NK-92 treated with Interleukin-12 subunit alpha and Interleukin-12 subunit beta, amount 100 ng/mL, for 24 hours (cell line): Measurements from ENCODE around the gene CLTCL1.

Experiments
- DNase-seq: peaks from one replicate; lab custom pipeline; 2025; lab: John Stamatoyannopoulos, UW

CLTCL1 gene

DNA sequence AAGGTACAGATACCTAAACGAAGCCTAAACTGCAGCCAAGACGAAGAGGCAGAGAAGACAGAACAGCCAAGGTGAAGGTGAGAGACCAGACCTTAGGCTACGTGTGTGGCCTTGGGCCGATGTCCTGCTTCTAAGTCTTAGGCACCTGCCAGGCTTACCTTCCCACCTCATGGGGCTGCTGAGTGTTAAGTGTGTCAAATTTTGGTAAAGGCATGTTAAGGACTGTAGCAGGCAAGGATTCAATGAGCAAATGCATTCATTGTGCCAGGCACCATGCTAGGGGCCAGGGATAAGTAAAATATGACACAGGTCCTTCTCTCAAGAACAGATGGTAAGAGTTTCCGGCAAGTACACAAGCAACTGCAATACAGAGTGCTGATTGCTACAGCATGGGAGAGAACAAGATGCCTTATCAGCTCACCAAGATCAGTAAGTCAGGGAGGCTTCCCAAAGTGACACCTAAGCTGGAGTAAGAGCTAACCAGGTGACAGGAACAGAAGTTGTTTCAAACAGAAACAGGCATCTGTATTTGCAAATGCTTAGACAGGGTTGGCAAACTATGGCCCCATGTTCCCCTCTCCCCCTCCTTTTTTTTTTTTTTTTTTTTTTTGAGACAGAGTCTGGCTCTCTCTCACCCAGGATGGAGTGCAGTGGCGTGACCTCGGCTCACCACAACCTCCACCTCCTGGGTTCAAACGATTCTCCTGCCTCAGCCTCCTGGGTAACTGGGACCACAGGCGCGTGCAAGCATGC lies 46.7 kb downstream of the CLTCL1 start:
- no peak for DNase-seq

DNA sequence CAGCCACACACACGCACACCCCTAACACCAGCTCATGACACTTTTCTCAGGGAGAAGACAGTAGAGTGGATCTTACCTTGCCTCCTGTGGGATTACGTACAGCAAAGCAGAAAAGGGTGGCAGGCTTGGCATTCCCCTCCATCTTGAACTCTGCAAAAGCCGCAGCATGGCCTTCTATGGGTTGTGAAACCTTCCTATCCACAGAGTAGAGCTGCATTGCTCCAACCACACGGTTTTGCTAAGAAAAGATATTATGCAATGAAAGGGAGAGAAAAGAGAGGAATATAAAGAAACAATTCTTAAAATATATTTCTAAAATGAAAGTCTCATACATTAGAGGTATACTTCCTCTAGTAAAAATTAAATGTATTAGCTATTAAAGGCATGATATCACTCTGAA lies 48.8 kb downstream of the CLTCL1 start:
- no peak for DNase-seq

DNA sequence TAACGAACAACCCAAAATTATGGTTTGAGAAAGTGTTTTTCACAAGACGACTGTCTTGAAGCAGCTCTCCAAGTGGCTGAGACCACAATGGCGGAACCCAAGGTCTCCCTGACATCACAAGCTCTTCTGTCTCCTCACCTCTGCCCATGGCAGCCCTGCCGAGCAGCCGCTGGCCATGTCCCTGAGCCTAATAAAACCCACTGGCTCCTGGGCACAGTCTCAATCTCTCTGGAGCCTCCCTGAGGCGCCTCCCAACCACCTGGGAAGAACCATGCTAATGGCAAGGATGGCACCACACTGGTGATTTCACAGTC lies 50.0 kb downstream of the CLTCL1 start:
- DNase-seq, result no peak

DNA sequence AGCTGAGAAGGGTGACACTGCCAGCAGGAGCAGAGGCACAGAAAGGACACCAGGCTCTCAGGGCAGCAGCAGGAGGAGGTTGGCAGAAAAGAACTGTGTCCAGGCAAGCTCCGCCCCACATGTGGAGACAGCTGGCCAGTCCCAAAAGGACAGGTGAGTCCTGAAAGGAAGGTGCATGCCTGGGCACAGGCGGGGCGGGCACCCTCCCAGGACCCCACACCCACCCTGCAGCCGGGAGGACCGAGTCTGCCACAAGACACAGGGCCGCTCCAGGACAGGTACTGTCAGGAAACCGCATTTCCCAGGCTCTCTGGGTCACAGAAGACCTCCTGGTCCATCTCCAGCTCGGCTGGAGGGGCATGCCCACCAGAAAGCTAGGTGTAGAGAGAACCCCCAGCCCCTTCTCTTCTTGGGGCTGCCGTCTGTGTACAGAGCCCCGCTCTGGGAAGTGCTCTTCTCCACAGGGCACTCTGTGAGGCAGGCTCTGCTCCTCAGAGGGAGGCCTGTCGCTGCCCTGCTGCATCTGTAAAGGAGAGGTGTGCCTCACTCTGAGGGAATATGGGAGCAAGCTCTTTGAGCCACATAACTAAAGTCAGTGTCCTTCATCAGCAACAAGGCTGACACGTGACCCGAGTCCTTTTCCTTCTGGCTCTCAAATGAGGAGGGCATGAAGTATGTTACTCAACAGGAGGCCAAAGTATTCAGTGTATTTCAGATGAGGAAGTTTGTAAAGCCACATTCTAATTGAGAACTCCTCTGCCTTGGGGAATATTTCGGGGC lies 50.5 kb downstream of the CLTCL1 start:
- no peak for DNase-seq

DNA sequence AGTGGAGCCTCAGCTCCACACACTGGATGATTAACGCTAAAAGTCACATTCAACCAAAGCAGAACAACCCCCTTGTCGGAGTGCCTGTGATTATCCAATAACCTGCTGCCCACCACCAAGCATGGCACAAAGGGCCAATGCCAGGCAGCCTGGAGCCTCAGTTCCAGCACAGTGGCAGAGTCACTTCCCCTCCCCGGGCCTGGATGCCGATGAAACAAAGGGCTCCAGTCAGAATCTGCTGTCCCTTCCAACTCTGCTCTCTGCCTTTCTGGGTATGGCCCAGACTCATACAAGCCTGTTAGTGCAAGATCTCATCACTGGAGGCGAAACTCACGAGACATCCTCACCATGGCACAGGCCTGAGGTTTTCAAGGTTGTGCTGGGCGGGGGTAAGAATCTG lies 52.1 kb downstream of the CLTCL1 start:
- no peak for DNase-seq

DNA sequence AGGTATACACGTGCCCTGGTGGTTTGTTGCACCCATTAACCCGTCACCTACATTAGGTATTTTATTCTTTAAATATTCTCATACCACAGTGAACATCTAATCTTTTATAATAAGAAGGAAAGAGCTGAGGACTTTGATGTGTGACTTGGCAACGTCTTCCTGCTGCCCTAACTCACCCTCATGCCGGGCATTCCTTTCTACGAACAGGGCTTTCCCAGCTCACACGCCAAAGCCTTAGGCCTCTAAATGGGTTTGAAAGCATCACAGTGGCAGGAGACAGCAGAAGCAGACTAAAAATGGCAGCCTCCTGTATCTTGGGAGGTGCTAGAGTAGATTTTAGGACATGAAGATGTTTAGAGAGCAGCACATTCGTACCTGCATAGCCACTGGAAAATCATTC lies 52.6 kb downstream of the CLTCL1 start:
- DNase-seq, result no peak

DNA sequence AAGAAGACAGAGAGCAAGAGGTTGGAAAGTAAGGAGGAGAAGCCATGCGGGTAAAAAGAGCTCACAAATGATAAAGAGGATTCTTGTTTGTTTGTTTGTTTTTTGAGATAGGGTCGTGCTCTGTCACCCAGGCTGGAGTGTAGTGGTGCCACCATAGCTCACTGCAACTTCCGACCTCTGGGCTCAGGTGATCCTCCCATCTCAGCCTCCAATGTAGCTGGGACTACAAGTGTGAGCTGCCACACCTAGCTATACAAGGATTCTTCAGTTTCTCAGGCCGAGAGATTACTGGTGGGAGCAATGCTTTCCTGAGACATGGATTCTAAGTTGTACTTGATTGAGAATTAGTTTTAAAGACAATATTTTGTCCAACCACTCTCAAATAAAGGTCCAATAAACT lies 55.6 kb downstream of the CLTCL1 start:
- no peak for DNase-seq

DNA sequence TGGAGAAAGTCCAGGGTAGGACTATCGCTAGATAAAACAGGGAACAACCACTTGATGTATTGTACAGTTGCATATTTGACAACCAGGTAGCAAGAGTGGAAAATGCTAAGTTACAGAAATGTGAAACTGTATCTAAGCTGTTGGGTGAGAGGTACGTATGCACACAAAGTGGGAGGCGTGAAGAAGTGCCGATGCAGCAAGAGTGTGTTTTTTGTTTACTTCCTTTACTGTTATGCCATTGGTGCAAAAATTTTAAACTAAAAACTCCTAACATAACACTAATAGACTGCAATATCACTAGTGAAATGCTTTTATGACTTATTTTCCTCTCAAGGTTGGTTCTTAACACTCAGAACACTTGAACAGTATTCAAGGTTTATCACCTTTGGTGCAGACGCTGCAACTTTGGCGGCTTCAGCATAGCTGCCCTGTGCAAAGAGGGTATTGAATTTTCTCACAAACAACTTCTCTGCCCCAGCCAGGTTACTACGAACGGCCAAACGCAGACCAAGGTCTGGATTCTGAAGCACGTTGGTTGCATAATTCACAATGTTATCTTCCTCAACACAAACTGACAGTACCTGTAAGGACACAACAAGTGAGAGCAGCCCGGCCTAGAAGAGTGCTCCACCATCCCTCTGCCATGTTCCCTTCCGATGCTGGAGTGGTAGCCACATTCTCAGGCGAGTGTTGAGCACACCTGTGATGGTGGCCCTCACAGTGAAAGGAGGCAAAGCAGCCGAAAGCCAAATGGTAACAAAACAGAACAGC lies 57.2 kb downstream of the CLTCL1 start:
- DNase-seq, result no peak

DNA sequence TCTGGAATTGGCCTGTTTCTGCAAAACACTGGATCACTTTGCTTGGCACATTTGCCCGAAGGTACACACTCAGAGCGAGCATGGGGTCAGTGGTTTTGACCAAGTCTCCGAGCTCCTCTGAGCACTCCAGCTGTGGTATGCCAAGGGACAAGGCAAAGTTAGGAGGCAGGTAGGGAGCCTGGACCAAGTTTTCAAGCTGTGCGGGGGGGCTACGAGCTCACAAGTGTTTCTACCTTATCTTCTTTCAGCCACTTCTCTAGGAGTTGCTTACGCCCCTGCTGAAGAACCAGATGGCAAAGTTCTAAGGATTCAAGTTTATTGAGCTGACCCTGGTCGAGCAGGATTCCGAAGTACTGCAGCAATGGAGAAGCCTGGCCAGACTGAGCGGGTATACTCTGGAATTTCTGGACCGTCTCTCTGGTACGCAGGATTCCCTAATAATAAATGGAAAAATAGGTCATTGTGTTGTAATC lies 58.3 kb downstream of the CLTCL1 start:
- no peak for DNase-seq

DNA sequence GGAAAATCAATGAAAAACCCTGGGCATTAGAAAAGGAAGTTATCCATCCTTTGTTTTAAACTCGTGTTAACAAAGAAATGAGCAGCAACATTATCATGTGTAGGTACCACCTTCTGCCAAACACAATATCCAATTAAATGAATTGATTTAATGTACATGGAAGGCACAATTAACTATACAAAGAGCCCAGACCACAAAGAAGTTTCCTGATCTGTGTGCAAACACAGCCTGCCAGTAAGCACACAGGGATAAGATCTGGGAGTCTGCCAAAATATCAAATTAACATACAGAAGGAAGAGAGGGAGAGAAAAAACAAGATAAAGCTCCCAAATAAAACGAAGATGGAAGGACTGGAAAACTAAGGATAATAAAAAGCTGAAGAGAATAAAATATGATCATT lies 58.9 kb downstream of the CLTCL1 start:
- no peak for DNase-seq

DNA sequence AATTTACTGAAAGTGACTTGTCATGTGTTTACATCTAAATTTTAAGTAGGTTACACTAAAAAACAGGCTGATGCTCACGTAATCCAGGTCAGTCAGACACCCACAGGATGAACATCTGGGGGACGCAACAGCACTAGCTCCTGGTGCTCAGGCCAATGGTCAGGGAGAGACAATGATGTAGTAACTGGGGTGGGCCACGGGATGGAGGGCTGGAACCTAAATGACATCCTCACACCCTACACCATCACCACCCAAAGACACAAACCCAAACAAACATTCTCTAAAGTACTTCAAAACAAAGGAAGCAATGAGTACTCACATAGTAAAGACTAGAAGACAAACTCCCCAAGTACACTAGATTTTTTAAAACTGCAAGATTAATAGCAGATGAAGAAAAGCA lies 59.5 kb downstream of the CLTCL1 start:
- no peak for DNase-seq

DNA sequence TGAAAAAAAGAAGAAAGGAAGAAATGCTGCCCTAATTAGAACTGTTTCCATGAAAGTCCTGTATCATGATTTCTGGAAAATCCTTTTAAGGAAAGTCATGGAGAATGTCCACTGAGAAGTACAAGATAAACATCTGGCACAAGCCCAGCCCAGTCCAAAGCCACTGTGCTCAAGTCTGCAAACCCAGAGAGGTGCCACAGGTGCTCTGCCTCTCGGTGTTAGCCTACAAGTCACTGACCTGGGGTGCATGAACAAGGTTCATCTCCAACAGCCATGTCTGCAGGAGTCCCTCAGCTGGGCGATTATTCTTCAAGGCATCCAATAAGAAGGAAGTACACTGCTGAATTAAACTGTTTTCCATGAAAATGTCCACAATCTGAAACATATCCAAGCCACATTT lies 61.9 kb downstream of the CLTCL1 start:
- DNase-seq, result no peak

DNA sequence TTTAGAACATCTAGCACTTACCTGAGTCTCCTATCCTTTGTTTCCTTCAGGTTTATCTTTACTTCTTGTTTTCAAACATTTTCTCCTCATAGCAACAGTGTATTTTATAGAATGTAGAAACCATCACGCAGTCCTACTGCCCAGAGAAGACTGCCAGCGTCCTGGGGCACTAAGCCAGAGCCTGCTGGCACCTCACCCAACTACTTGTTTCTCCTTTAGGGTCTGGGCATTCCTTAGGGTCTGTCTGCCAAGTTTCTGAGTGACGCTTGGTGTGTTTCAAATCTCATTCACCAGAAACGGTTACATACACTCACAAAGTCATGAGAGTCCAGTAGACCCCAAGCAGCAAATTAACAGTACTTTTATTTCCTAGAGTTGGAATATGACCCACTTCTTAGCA lies 63.3 kb downstream of the CLTCL1 start:
- no peak for DNase-seq

DNA sequence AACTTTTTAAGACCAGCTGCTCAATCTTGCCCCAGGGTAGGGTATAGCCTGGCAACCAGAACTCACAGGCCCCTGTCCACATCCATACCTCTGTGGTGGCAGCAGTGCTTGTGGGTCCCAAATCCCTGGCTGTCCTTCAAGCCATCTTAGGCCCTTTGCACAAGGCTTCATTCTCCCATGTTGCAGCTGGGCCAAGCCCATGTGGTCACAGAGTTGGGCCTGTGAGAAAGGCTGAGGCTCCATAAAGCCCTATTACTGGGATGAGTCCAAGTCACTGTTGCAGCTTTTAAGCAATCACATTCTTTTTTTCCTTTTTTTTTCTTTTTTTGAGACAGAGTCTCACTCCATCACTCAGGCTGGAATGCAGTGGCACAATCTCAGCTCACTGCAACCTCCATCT lies 65.1 kb downstream of the CLTCL1 start:
- no peak for DNase-seq

DNA sequence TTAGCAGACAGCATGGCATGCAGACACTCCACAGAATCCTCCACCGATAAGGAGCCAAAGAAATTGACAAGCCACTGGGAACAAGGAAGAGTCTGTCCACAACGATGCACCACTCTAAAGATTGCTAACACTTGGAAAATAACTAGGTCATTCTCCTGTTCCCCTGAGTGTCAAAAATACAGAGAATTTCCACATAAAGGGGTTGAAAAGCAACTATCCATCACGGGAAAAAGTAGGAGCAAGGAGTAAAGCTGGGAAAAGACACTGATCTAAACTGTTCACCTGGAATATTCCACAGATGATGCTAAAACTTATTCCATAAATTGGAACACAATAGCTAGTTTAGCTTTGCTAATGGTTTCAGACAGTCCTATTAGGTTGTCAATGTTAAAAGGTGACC lies 66.0 kb downstream of the CLTCL1 start:
- no peak for DNase-seq

DNA sequence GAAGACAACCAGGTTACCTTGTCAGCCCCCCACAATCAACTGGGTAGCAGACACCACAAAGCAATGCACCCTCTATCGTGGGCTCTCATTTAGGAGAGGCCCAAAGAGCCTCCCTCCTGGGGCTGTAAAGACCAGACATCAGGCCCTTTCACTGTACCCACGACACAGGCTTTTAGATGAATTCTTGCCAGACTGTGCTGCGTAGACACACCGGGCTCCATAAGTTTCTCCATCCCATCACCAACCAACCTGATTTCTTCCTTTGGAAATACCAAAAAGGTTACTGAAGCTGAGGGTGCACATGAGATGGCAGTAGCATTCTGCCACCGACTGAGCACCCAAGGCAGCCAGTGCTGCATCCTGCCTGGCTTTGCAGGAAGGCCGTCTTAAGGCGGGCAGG lies 66.5 kb downstream of the CLTCL1 start:
- DNase-seq, result no peak

DNA sequence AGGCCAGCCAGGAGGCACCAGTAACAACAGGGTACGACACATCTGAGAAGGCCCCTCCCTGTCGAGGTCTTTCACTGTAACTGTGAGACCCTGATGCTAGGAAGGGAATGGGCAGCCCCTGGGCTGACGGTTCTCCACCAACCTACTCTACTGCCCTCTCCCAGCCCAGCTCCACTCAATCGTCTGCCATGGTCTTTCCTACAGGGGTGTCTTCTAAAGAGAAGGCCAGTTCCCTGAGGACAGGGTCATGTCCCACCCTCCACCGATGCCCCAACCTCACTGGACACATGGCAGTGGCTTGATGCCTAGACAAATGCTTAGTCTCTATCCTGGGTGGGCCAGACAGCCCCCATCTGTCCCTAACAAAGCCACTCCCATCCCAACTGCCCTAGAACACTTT lies 67.0 kb downstream of the CLTCL1 start:
- no peak for DNase-seq

DNA sequence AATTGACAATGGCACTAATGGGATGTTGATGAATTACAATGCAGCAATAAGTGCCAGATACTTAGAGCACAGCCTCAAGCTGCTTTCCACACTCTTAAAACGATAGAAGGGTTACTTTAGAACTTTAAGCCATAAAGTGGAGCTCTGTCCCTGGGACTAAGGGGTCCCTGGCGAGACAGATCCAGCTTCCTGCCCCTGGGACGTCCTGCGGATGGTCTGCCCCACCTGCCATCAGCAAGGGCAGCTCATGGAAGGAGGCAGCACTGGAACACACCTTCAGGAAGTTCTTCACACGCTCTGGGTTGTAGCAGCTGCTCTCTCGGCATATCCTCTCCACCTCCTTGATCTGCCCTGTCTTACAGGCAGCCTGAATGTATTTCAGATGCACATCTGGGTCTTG lies 67.9 kb downstream of the CLTCL1 start:
- DNase-seq, result no peak

DNA sequence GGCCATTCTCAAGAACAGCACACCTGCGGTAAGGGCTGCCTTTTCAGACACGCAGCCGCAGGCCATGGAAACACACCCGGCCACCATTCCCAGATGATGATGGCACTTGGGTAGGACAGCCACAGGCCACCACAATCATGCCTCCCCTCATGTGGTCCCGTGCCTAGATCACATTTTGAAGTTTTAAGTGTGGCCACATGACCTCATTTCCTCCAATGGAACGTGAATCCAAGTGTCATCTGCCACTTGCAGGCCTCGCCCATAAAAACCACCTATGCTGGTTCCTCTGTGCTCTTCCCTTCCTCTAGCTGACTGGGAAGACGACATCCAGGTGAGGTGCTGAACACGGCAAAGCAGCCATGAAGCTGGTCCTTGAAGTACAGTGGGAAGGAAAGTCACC lies 68.4 kb downstream of the CLTCL1 start:
- DNase-seq, result no peak

DNA sequence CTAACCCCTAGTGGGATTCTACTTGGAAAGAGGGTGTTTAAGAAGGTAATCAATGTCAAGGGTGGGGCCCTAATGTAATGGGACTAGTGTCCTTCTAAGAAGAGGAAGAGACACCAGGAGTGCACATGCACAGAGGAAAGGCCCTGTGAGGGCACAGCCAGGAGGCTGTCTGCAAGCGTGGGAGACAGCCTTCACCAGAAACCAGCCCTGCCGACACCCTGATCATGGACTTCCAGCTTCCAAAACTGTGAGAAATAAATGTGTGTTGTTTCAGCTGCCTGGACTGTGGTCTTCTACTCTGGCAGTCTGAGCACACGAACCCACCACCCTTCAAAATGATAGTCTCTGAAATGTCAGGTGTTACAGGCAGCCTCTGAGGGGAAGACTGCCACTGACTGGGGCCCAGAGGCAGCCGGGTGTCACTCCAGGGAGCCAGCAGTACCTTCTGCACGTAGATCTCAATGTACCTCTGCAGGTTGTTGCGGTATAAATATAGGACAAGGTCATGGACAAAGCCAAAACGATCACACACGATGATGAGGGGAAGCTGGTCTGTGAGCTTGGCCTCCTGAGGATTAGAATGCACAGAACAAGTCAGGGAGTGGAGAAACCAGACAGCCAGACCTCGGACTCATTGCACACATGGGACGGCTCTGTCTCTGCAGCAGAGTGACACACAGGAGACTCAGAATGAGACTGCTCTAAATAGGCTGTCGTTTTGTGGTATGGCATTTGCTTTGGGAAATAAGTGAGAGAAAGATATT lies 69.1 kb downstream of the CLTCL1 start:
- DNase-seq, result no peak

DNA sequence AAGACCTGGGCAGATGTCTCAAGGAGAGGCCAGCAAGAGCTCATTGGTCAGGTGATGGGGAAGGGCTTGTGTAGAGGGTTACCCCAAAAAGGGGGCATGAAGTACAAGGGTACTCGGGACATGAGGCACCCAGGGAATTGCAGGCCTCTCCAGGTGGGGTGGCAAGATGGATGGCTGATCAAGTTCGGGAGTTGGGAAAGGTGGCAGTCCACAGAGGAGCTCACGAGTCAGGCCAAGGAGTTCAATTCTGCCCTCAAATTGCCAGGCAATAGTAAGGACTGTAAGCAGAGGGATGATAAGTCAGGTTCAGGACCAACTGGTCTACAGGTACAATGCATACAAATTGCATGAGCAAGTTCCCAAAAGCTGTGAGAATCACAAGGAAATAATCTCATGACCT lies 70.7 kb downstream of the CLTCL1 start:
- no peak for DNase-seq

DNA sequence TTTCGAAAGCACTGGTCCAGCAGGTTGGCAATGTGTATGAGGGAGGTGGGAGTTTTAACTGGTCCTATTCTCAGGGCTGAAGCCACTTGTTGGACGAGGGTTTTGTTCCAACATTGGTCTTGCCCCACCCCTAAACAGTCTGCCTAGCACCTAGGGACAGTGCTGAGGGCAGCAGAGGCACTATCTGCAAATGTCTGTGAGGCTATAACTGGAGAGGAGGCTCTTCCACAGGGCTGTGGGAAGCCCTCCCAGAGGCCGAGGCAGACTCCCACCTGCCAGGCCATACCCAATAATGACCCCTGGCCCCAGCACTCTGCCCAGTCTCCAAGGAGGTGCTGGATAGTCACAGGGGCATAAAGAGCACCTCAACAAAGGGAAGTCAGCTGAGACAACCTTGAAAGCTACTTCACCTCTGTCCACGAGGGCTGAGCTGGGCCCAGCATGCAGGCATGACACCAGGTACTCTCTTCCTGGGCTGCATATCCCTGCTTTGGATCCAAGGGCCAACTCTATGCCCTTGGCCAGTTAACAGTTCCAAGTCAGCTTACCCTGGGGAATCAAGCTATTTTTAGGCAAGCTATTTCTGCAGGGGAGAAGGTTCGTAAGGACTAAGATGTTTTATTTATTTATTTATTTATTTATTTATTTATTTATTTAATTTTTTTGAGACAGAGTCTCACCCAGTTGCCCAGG lies 72.8 kb downstream of the CLTCL1 start:
- no peak for DNase-seq
